Lung (tissue), 12 donors: ENCODE results near the gene FGF4. TPM values are rescaled to one million over a fixed set of nuclear protein-coding genes. Genes with fewer than 3 reads are reported as not detected.

Source experiments
- ATAC-seq: fragments of 200-7000 bp; cut with Tn5 transposase; one replicate; pipeline ENCODE4 v1.9.1; 2020; ENCODE audit warnings: moderate number of reproducible peaks; ENCODE audit not compliant: insufficient read depth, low FRiP score
- DNase-seq, 3 donors: peaks; one replicate each; pipeline ENCODE4 v3.0.0-alpha.2; 2013 to 2017
- H3K27ac ChIP-seq, 2 donors: one replicate each; pipeline ENCODE4 v1.5.1; 2013; ENCODE audit warnings: mild to moderate bottlenecking in 2 of 2, moderate library complexity in 2 of 2, control low read depth in 1 of 2, inconsistent platforms in 1 of 2, low read depth in 1 of 2, low read length in 1 of 2
- H3K27me3 ChIP-seq, 3 donors: one replicate each; pipeline ENCODE4 v1.5.1; 2013; ENCODE audit warnings: low read length in 2 of 3; ENCODE audit not compliant: control insufficient read depth in 3 of 3, insufficient read depth in 3 of 3
- H3K36me3 ChIP-seq, 4 donors: one replicate each; pipeline ENCODE4 v1.5.1; 2013; ENCODE audit warnings: low read length in 4 of 4, mild to moderate bottlenecking in 1 of 4, moderate library complexity in 1 of 4; ENCODE audit not compliant: control insufficient read depth in 4 of 4, insufficient read depth in 4 of 4
- H3K4me1 ChIP-seq, 5 donors: one replicate each; pipeline ENCODE4 v1.5.1; 2013; ENCODE audit warnings: low read length in 5 of 5, mild to moderate bottlenecking in 2 of 5, moderate library complexity in 1 of 5; ENCODE audit not compliant: control insufficient read depth in 5 of 5, insufficient read depth in 5 of 5
- H3K4me3 ChIP-seq: one replicate; pipeline ENCODE4 v1.5.1; 2013; ENCODE audit warnings: mild to moderate bottlenecking, control low read depth, moderate library complexity
- H3K9ac ChIP-seq, 2 donors: one replicate each; pipeline ENCODE4 v1.5.1; 2013; ENCODE audit warnings: low read length in 2 of 2, control low read depth in 1 of 2; ENCODE audit not compliant: insufficient read depth in 1 of 2
- H3K9me3 ChIP-seq, 4 donors: one replicate each; pipeline ENCODE4 v1.5.1; 2013; ENCODE audit warnings: low read length in 3 of 4, mild to moderate bottlenecking in 1 of 4, moderate library complexity in 1 of 4; ENCODE audit not compliant: control insufficient read depth in 4 of 4, insufficient read depth in 3 of 4
- WGBS, 2 donors: extraction: QIAGEN DNeasy Blood & Tissue Kit; methylation state at CpG; one replicate each; pipeline ENCODE4 v1.1.7; 2013; 5-methylcytosine and 5-hydroxymethylcytosine counted together
- polyA plus RNA-seq, 2 donors: library from polyadenylated mRNA; stranded (reverse); fragments of 200-250 nt; gene quantifications; one replicate each; pipeline ENCODE4 v1.2.1, GENCODE V29; 2013
- total RNA-seq, 2 donors: library from RNA; depleted of rRNA in 1 of 2; stranded (reverse); fragments of >200 nt in 1 of 2; gene quantifications; one replicate each; pipeline ENCODE4 v1.2.1, GENCODE V29; 2014 to 2021
- TF ChIP-seq, protein P1 (sequence below): IDR thresholded peaks from 2 replicates; pipeline ENCODE4 v1.5.1; 2012; ENCODE audit warnings: mild to moderate bottlenecking; ENCODE audit errors: control extremely low read depth, extremely low read depth
- donor health status: control.
- donor health status: control.
- donor health status: Bipolar disorder and iron deficiency.
- donor health status: healthy.
- donor health status: DM: yes; HTN: yes; CAD: no.

FGF4 gene
- total and polyA plus RNA-seq, 4 donors: not detected

DNA sequence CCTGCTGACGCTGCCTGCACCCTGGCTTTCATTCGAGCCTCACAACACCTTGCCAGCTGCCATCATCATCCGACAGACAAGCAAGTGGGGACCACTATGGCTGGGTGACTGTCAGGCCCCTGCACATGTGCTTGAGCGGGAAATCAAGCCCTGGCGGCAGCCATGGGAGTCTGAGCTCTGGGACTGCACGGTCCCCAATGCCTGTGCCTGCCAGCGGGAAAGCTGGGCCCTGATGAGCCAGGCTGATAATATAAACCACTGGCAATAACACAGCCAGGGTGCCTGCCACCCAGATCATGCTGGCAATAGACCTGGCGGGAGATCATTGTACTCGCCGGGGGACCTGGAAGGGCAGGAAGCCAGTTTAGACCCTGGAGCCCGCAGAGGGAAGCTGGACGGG is 41.5 kb upstream of the FGF4 start:
- H3K27me3 ChIP-seq: peaks cover 25 to 58% (median 49%) of the 10 kb centered on the region in 3 donors
- ATAC-seq: no peak
- DNase-seq: no peak

DNA sequence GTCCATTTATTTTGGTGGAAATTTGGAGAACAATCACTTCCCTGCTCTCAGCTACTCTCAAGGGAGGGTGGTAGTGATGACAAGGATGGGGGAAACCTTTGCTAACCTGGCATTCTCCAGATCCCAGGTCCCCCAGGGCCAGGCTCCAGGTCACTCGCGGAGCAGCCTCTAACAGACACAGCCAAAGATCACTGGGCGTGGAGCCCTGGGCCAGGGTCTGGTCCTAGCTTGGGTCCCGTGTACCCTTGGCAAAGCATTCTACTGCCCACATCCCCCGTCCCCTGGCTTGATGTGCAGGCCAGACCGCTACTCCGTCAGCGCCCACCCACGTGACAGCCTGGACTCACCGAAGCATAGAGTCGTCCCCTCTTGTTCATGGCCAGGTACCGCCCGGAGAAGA is 40.8 kb upstream of the FGF4 start:
- H3K27me3 ChIP-seq: peaks cover 24 to 51% (median 50%) of the 10 kb centered on the region in 3 donors
- DNase-seq (no peak), ATAC-seq (no peak)

More for the DNA sequence above, 41.5 kb upstream of the FGF4 start:
- Histone ChIP-seq H3K27ac (no peak overlapping the region), H3K4me3 (no peak overlapping the region), H3K9ac (no peak overlapping the region), H3K9me3 (peaks cover 0 to 7% (median 0%) of the 10 kb centered on the region in 4 donors), H3K36me3 (no peaks in the 10 kb centered on the region), H3K4me1 (no peaks in the 10 kb centered on the region)
- WGBS, 2 donors: 25 to 32% methylated on average over 12 of the region's 12 CpGs
- TF ChIP-seq, protein P1, sequence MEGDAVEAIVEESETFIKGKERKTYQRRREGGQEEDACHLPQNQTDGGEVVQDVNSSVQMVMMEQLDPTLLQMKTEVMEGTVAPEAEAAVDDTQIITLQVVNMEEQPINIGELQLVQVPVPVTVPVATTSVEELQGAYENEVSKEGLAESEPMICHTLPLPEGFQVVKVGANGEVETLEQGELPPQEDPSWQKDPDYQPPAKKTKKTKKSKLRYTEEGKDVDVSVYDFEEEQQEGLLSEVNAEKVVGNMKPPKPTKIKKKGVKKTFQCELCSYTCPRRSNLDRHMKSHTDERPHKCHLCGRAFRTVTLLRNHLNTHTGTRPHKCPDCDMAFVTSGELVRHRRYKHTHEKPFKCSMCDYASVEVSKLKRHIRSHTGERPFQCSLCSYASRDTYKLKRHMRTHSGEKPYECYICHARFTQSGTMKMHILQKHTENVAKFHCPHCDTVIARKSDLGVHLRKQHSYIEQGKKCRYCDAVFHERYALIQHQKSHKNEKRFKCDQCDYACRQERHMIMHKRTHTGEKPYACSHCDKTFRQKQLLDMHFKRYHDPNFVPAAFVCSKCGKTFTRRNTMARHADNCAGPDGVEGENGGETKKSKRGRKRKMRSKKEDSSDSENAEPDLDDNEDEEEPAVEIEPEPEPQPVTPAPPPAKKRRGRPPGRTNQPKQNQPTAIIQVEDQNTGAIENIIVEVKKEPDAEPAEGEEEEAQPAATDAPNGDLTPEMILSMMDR: no peak

DNA sequence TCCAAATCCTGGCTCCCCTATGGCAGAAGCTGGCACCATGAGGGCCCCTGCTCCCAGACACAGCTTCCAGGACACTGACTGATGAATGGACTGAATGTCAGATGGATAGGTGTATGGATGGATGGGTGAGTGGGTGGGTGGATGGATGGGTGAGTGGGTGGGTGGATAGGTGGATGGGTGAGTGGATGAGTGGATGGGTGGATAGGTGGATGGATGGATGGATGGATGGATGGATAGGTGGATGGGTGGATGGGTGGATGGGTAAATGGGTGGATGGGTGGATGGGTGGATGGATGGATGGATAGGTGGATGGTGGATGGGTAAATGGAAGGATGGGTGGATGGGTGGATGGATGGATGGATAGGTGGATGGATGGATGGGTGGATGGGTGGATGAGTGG is 39.8 kb upstream of the FGF4 start:
- Histone ChIP-seq H3K27ac (no peak overlapping the region), H3K9me3 (peaks cover 0 to 4% (median 0%) of the 10 kb centered on the region in 4 donors), H3K4me3 (no peak overlapping the region), H3K36me3 (no peaks in the 10 kb centered on the region), H3K9ac (no peak overlapping the region), H3K4me1 (no peaks in the 10 kb centered on the region), H3K27me3 (peaks cover 15 to 49% (median 41%) of the 10 kb centered on the region in 3 donors)
- TF ChIP-seq, protein P1: no peak
- ATAC-seq (no peak), DNase-seq (no peak)

More for the DNA sequence above, 40.8 kb upstream of the FGF4 start:
- H3K4me1 ChIP-seq: no peaks in the 10 kb centered on the region
- no peak overlapping the region for H3K9ac ChIP-seq
- H3K4me3 ChIP-seq: no peak overlapping the region
- no peak overlapping the region for H3K27ac ChIP-seq
- no peaks in the 10 kb centered on the region for H3K36me3 ChIP-seq
- peaks cover 0 to 4% (median 0%) of the 10 kb centered on the region in 4 donors for H3K9me3 ChIP-seq
- WGBS, 2 donors: 83 to 90% methylated on average over 13 of the region's 13 CpGs
- TF ChIP-seq, protein P1: no peak

DNA sequence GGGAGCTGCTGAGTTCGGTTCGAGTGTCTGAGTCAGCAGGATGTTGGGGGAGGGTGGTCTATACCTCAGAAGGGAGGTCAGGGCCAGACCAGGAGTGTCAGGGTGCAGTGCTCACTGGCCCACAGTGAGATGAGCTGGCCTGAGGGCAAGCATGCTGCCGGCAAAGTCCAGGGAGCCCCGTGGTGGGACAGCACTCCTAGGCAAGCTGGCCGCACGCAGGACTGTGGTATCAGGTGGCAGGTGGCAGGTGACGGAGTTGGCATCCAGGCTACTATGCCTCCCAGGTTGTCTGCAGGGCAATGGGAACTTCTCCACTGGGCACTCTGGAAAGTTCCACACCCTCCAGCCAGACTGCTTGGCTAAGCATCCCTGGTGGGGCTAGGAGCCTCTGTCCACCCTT is 39.3 kb upstream of the FGF4 start:
- Histone ChIP-seq H3K36me3 (no peaks in the 10 kb centered on the region), H3K27me3 (peaks cover 11 to 44% (median 36%) of the 10 kb centered on the region in 3 donors), H3K4me1 (no peaks in the 10 kb centered on the region), H3K9ac (no peak overlapping the region), H3K4me3 (no peak overlapping the region), H3K27ac (no peak overlapping the region), H3K9me3 (peaks cover 0 to 4% (median 0%) of the 10 kb centered on the region in 4 donors)
- 82 to 83% methylated on average over 7 of the region's 7 CpGs for WGBS, 2 donors
- ATAC-seq (no peak), DNase-seq (no peak)
- TF ChIP-seq, protein P1: no peak
